ENCODE results near the gene JARID2. TPM values are rescaled to one million over a fixed set of nuclear protein-coding genes. Genes with fewer than 3 reads are reported as not detected.

The JARID2 gene
- total and polyA plus RNA-seq, 4 donors: 1.4 to 12.3 (median 3.4) TPM

DNA sequence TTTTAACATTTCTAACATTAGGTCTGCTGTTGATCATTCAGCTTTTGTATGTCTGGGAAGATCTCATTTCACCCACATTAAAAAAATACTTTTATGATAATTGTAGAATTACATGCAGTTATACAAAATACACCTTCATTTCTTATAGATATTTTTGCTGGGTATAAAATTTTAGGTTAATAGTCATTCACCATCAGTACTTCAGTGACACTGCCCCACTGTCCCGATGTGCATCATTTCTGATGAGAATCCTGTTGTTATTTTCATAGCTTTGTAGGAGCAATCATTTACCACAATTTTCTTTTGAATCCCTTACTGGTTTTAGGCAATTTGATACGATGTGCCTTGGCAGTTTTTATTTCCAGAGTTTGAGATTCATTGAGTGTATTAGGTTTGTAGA lies 173.6 kb downstream of the JARID2 start:
- Histone ChIP-seq H3K4me1 (ENCODE audit: control insufficient read depth in 4 of 4, insufficient read depth in 4 of 4, low read length in 3 of 4) (no peaks in the 10 kb centered on the region), H3K27me3 (ENCODE audit: control insufficient read depth in 4 of 4, insufficient read depth in 4 of 4, low read length in 3 of 4) (no peaks in the 10 kb centered on the region), H3K27ac (ENCODE audit: low read depth in 1 of 2, low read length in 2 of 2) (no peak overlapping the region), H3K9me3 (ENCODE audit: control insufficient read depth in 4 of 4, low read length in 3 of 4) (peaks cover 0 to 12% (median 4%) of the 10 kb centered on the region in 4 donors), H3K9ac (ENCODE audit: low read depth in 1 of 2, low read length in 2 of 2) (no peak overlapping the region), H3K36me3 (ENCODE audit: control insufficient read depth in 4 of 4, insufficient read depth in 3 of 4, low read depth in 1 of 4, low read length in 3 of 4) (no peaks in the 10 kb centered on the region), H3K4me3 (ENCODE audit: low read depth in 1 of 3, low read length in 3 of 3) (no peak overlapping the region)
- 95% methylated on average over 2 of the region's 2 CpGs for WGBS
- TF ChIP-seq ZBTB33 (IDR thresholded peaks at IDR 0.05) (no peak), HNF4A (conservative IDR thresholded peaks at IDR 0.05) (no peak), FOXA2 (IDR thresholded peaks at IDR 0.05) (no peak), TAF1 (conservative IDR thresholded peaks at IDR 0.05) (no peak), FOXA1 (IDR thresholded peaks at IDR 0.05) (no peak), NR2F2 (IDR thresholded peaks at IDR 0.05) (no peak), MAX (IDR thresholded peaks at IDR 0.05) (no peak), RAD21 (IDR thresholded peaks at IDR 0.05) (no peak), EGR1 (IDR thresholded peaks at IDR 0.05; ENCODE audit: low read depth in 2 of 2) (no peak)
- TF ChIP-seq, protein P1, sequence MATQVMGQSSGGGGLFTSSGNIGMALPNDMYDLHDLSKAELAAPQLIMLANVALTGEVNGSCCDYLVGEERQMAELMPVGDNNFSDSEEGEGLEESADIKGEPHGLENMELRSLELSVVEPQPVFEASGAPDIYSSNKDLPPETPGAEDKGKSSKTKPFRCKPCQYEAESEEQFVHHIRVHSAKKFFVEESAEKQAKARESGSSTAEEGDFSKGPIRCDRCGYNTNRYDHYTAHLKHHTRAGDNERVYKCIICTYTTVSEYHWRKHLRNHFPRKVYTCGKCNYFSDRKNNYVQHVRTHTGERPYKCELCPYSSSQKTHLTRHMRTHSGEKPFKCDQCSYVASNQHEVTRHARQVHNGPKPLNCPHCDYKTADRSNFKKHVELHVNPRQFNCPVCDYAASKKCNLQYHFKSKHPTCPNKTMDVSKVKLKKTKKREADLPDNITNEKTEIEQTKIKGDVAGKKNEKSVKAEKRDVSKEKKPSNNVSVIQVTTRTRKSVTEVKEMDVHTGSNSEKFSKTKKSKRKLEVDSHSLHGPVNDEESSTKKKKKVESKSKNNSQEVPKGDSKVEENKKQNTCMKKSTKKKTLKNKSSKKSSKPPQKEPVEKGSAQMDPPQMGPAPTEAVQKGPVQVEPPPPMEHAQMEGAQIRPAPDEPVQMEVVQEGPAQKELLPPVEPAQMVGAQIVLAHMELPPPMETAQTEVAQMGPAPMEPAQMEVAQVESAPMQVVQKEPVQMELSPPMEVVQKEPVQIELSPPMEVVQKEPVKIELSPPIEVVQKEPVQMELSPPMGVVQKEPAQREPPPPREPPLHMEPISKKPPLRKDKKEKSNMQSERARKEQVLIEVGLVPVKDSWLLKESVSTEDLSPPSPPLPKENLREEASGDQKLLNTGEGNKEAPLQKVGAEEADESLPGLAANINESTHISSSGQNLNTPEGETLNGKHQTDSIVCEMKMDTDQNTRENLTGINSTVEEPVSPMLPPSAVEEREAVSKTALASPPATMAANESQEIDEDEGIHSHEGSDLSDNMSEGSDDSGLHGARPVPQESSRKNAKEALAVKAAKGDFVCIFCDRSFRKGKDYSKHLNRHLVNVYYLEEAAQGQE (IDR thresholded peaks at IDR 0.05): no peak
- TF ChIP-seq, protein P2, sequence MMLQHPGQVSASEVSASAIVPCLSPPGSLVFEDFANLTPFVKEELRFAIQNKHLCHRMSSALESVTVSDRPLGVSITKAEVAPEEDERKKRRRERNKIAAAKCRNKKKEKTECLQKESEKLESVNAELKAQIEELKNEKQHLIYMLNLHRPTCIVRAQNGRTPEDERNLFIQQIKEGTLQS (IDR thresholded peaks at IDR 0.05): no peak
- DNase-seq (ENCODE audit: low spot score): no peak

DNA sequence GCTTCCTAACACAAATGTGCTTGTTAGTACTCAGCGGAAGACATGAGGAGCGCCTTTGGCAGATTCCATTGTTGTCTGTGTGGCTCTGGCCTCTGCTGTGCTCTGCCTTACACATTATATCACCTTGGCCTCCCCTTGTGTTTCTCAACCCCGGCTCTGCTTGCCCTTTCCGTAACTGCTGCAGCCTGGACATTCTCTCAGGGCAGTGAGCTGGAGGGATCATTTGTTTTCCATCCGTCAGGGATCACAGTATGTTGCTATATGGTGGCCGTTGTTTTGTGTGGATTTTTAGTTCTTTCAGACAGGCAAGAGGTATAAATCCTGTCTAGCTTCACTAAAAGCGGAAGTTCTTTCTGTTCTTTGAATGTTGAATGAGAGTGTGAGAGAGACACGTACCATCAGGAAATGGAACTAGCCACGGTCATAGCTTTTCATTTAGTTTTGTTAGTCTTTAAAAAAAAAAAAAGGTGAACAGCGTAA lies 175.1 kb downstream of the JARID2 start:
- H3K9me3 ChIP-seq (ENCODE audit: control insufficient read depth in 4 of 4, low read length in 3 of 4): peaks cover 0 to 12% (median 4%) of the 10 kb centered on the region in 4 donors
- H3K27ac ChIP-seq (ENCODE audit: low read depth in 1 of 2, low read length in 2 of 2): no peak overlapping the region
- no peak overlapping the region for H3K4me3 ChIP-seq (ENCODE audit: low read depth in 1 of 3, low read length in 3 of 3)
- H3K9ac ChIP-seq (ENCODE audit: low read depth in 1 of 2, low read length in 2 of 2): no peak overlapping the region
- H3K36me3 ChIP-seq (ENCODE audit: control insufficient read depth in 4 of 4, insufficient read depth in 3 of 4, low read depth in 1 of 4, low read length in 3 of 4): no peaks in the 10 kb centered on the region
- H3K27me3 ChIP-seq (ENCODE audit: control insufficient read depth in 4 of 4, insufficient read depth in 4 of 4, low read length in 3 of 4): no peaks in the 10 kb centered on the region
- DNase-seq (ENCODE audit: low spot score): no peak
- TF ChIP-seq MAX (IDR thresholded peaks at IDR 0.05): no peak
- no peak for TF ChIP-seq FOXA2 (IDR thresholded peaks at IDR 0.05)
- no peak for TF ChIP-seq TAF1 (conservative IDR thresholded peaks at IDR 0.05)
- no peak for TF ChIP-seq SP1 (IDR thresholded peaks at IDR 0.05)
- no peak for TF ChIP-seq RAD21 (IDR thresholded peaks at IDR 0.05)
- TF ChIP-seq, protein P2 (IDR thresholded peaks at IDR 0.05): no peak
- no peak for TF ChIP-seq RXRA (IDR thresholded peaks at IDR 0.05)
- no peak for TF ChIP-seq HNF4A (conservative IDR thresholded peaks at IDR 0.05)
- TF ChIP-seq YY1 (IDR thresholded peaks at IDR 0.05): no peak
- no peak for TF ChIP-seq GABPA (IDR thresholded peaks at IDR 0.05 in 1 of 2, conservative IDR thresholded peaks at IDR 0.05 in 1 of 2)
- H3K4me1 ChIP-seq (ENCODE audit: control insufficient read depth in 4 of 4, insufficient read depth in 4 of 4, low read length in 3 of 4): no peaks in the 10 kb centered on the region
- WGBS: 86% methylated on average over 10 of the region's 10 CpGs

Data from liver (tissue), 9 donors.